Measurements from ENCODE around the gene OIP5. TPM values are rescaled to one million over a fixed set of nuclear protein-coding genes. Genes with fewer than 3 reads are reported as not detected.

Gene OIP5
- 0.36 and 0.65 TPM in 2 replicates for total RNA-seq

DNA sequence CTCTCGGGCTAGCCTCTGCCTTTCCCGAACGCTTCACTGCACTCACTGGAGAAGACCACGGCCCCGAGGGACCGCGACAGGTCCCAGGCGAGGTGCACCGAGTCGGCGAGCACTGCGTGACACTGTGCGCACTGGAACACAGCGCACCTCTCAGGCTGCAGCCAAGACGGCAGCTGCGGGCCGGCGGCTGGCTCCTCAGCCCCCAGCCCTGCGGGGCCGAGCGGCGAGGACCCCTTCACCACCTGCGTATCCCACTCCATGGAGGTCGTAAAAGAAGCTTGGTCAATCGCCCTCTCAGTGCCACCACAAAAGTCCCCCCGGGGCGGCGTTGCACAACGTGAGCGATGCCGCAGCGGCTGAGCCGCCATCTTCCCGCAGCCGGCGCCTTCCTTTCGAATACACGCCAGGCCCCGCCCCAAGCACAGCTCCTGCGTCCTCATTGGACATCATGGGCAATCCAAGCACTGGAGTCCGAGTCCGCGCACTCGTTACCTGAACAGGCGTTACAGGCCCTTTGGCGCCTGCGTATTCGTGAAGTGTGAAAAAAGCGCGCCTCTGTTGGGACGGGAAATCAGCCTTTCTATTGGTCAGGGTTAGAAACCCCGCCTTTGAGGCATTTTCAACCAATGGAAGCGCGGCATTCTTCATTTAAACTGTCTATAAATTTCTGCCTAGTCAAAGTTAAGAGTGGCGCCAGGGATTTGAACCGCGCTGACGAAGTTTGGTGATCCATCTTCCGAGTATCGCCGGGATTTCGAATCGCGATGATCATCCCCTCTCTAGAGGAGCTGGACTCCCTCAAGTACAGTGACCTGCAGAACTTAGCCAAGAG lies at the start of gene OIP5, which contains the start of gene NUSAP1:
Gene OIP5, minus strand, starts transcription at position 398 of the 832 bp plus-strand sequence. Its CDS starts 30 bp downstream, at position 368.
Gene NUSAP1, plus strand, starts transcription at position 688 of the 832 bp plus-strand sequence. Its CDS starts 77 bp downstream, at position 765.

Other genes starting within 250 kb of the OIP5 start
- gene INO80, start 216.3 kb downstream of the OIP5 start, total RNA-seq, result 28.1 and 28.4 TPM in 2 replicates
- gene EXD1, start 101.8 kb downstream of the OIP5 start, total RNA-seq, result not detected in 2 replicates
- 94.6 and 111 TPM in 2 replicates for gene CHP1, start 101.3 kb downstream of the OIP5 start, total RNA-seq
- 10.8 and 11.2 TPM in 2 replicates for gene NUSAP1, start 290 bp upstream of the OIP5 start, total RNA-seq
- 17.2 and 22.2 TPM in 2 replicates for gene NDUFAF1, start 69.9 kb upstream of the OIP5 start, total RNA-seq
- 26.8 and 29.1 TPM in 2 replicates for gene RTF1, start 84.5 kb upstream of the OIP5 start, total RNA-seq
- gene ITPKA, start 161.3 kb upstream of the OIP5 start, total RNA-seq, result 0.32 and 0.85 TPM in 2 replicates
- gene LTK, start 181.2 kb upstream of the OIP5 start, total RNA-seq, result 0.12 and 0.32 TPM in 2 replicates
- 15.7 and 17.0 TPM in 2 replicates for gene RPAP1, start 211.7 kb upstream of the OIP5 start, total RNA-seq
- 5.2 and 6.5 TPM in 2 replicates for gene TYRO3, start 226.6 kb upstream of the OIP5 start, total RNA-seq